GM21381 (cell line): ENCODE measurements around the gene ADCY7.

Experiments
- ATAC-seq: cut with Tn5 transposase; IDR thresholded peaks from one replicate; pipeline ENCODE4 v1.9.1; 2021; ENCODE audit warnings: mild to moderate bottlenecking, moderate library complexity; ENCODE audit not compliant: unreplicated experiment

Gene ADCY7

GRCh38 chr16:50310308-50311133 lies 44.2 kb downstream of the ADCY7 start:
- ATAC-seq: no peak

GRCh38 chr16:50311134-50311528 lies 44.8 kb downstream of the ADCY7 start:
- ATAC-seq: no peak

- ATAC-seq: no peak
Observed at GRCh38 chr16:50311891-50312501, 45.6 kb downstream of the ADCY7 start.

- no peak for ATAC-seq
Observed at GRCh38 chr16:50313596-50314478, 47.5 kb downstream of the ADCY7 start.

GRCh38 chr16:50314665-50315064 lies 48.3 kb downstream of the ADCY7 start:
- no peak for ATAC-seq

GRCh38 chr16:50315346-50315997 lies 49.1 kb downstream of the ADCY7 start:
- ATAC-seq: no peak

GRCh38 chr16:50316102-50316847 lies 49.9 kb downstream of the ADCY7 start:
- no peak for ATAC-seq

- no peak for ATAC-seq
Observed at GRCh38 chr16:50316848-50317630, 50.7 kb downstream of the ADCY7 start.

GRCh38 chr16:50318796-50319578 lies 52.6 kb downstream of the ADCY7 start:
- no peak for ATAC-seq

- ATAC-seq: no peak
Observed at GRCh38 chr16:50320310-50320709, 54.0 kb downstream of the ADCY7 start.

GRCh38 chr16:50322333-50322732 lies 56.0 kb downstream of the ADCY7 start:
- ATAC-seq: no peak

- no peak for ATAC-seq
Observed at GRCh38 chr16:50323335-50324011, 57.1 kb downstream of the ADCY7 start.

- ATAC-seq: no peak
Observed at GRCh38 chr16:50324345-50324744, 58.0 kb downstream of the ADCY7 start.

GRCh38 chr16:50326264-50326663 lies 59.9 kb downstream of the ADCY7 start:
- no peak for ATAC-seq

- ATAC-seq: peak; percentile 60
Observed at GRCh38 chr16:50326835-50327465, 60.6 kb downstream of the ADCY7 start.

GRCh38 chr16:50329446-50330189 lies 63.3 kb downstream of the ADCY7 start:
- ATAC-seq: no peak

GRCh38 chr16:50331570-50331969 lies 65.2 kb downstream of the ADCY7 start:
- ATAC-seq: no peak
